ENCODE data around the gene NT5E.

The NT5E gene

GRCh38 chr6:85424981-85425380, 24.9 kb upstream of the NT5E start:
- Histone ChIP-seq H3K9me3 (peaks cover 0 to 19% (median 6%) of the 10 kb centered on the region in 3 donors), H3K4me1 (peaks cover 0 to 8% (median 3%) of the 10 kb centered on the region in 4 donors), H3K4me3 (no peak overlapping the region), H3K27me3 (no peaks in the 10 kb centered on the region), H3K27ac (no peak overlapping the region), H3K36me3 (no peaks in the 10 kb centered on the region)
- DNase-seq: no peak
- intact Hi-C loops (cut with DNase I; ENCODE audit: low total_unique reads): no loop called here
- no peak for TF ChIP-seq CTCF (IDR thresholded peaks at IDR 0.05)

- no peak for DNase-seq
- intact Hi-C loops (cut with DNase I; ENCODE audit: low total_unique reads): no loop called here
- H3K27ac ChIP-seq: no peak overlapping the region
- TF ChIP-seq CTCF (IDR thresholded peaks at IDR 0.05): no peak
- no peak overlapping the region for H3K4me3 ChIP-seq
- H3K4me1 ChIP-seq: peaks cover 0 to 8% (median 3%) of the 10 kb centered on the region in 4 donors
- no peaks in the 10 kb centered on the region for H3K27me3 ChIP-seq
- H3K9me3 ChIP-seq: peaks cover 0 to 19% (median 6%) of the 10 kb centered on the region in 3 donors
- H3K36me3 ChIP-seq: no peaks in the 10 kb centered on the region
Measured at GRCh38 chr6:85425997-85426396, 23.9 kb upstream of the NT5E start.

- peaks cover 0 to 19% (median 6%) of the 10 kb centered on the region in 3 donors for H3K9me3 ChIP-seq
- no peaks in the 10 kb centered on the region for H3K27me3 ChIP-seq
- intact Hi-C loops (cut with DNase I; ENCODE audit: low total_unique reads): no loop called here
- no peak overlapping the region for H3K27ac ChIP-seq
- no peak for TF ChIP-seq CTCF (IDR thresholded peaks at IDR 0.05)
- no peak for DNase-seq
- H3K4me3 ChIP-seq: no peak overlapping the region
- no peaks in the 10 kb centered on the region for H3K36me3 ChIP-seq
- H3K4me1 ChIP-seq: no peaks in the 10 kb centered on the region
Measured at GRCh38 chr6:85428486-85428885, 21.4 kb upstream of the NT5E start.

- Histone ChIP-seq H3K4me1 (no peaks in the 10 kb centered on the region), H3K27me3 (no peaks in the 10 kb centered on the region), H3K4me3 (no peak overlapping the region), H3K36me3 (no peaks in the 10 kb centered on the region), H3K9me3 (peaks cover 0 to 19% (median 6%) of the 10 kb centered on the region in 3 donors), H3K27ac (no peak overlapping the region)
- TF ChIP-seq CTCF (IDR thresholded peaks at IDR 0.05): no peak
- intact Hi-C loops (cut with DNase I; ENCODE audit: low total_unique reads): no loop called here
- DNase-seq: no peak
Measured at GRCh38 chr6:85429346-85429745, 20.5 kb upstream of the NT5E start.

- Histone ChIP-seq H3K4me3 (no peak overlapping the region), H3K4me1 (no peaks in the 10 kb centered on the region), H3K9me3 (peaks cover 0 to 4% (median 0%) of the 10 kb centered on the region in 3 donors), H3K27me3 (no peaks in the 10 kb centered on the region), H3K27ac (no peak overlapping the region), H3K36me3 (no peaks in the 10 kb centered on the region)
- DNase-seq: no peak
- no peak for TF ChIP-seq CTCF (IDR thresholded peaks at IDR 0.05)
- intact Hi-C loops (cut with DNase I; ENCODE audit: low total_unique reads): no loop called here
Measured at GRCh38 chr6:85431271-85431670, 18.6 kb upstream of the NT5E start.

GRCh38 chr6:85432554-85432953, 17.3 kb upstream of the NT5E start:
- no peak for DNase-seq
- no peak overlapping the region for H3K27ac ChIP-seq
- no peaks in the 10 kb centered on the region for H3K4me1 ChIP-seq
- H3K36me3 ChIP-seq: no peaks in the 10 kb centered on the region
- H3K4me3 ChIP-seq: no peak overlapping the region
- no peaks in the 10 kb centered on the region for H3K27me3 ChIP-seq
- intact Hi-C loops (cut with DNase I; ENCODE audit: low total_unique reads): no loop called here
- H3K9me3 ChIP-seq: no peaks in the 10 kb centered on the region
- no peak for TF ChIP-seq CTCF (IDR thresholded peaks at IDR 0.05)

All from tibial artery (tissue), 4 donors.